Spinal cord (tissue), 10 donors: ENCODE results near the gene BCAR3. TPM values are rescaled to one million over a fixed set of nuclear protein-coding genes. Genes with fewer than 3 reads are reported as not detected.
"Not testable (repeated sequence)": the region's sequence is repeated elsewhere in the genome, so short reads cannot be mapped to it uniquely, and the experiment has no call there.

Experiments used
- DNase-seq, 6 donors: peaks; one replicate each; pipeline versions ENCODE4 v3.0.0 to v3.0.0-alpha.2; 2013 to 2015; ENCODE audit warnings: low spot score in 6 of 6, low read depth in 4 of 6
- H3K27ac ChIP-seq: one replicate; pipeline ENCODE4 v1.5.1; 2013; ENCODE audit warnings: low read depth, low read length, control low read depth
- H3K27me3 ChIP-seq: one replicate; pipeline ENCODE4 v1.6.1; 2013; ENCODE audit warnings: low read length; ENCODE audit not compliant: control insufficient read depth, insufficient read depth
- H3K36me3 ChIP-seq: one replicate; pipeline ENCODE4 v1.6.1; 2013; ENCODE audit warnings: low read length; ENCODE audit not compliant: control insufficient read depth, insufficient read depth
- H3K4me1 ChIP-seq: one replicate; pipeline ENCODE4 v1.6.1; 2013; ENCODE audit warnings: low read length; ENCODE audit not compliant: control insufficient read depth, insufficient read depth
- H3K4me3 ChIP-seq: one replicate; pipeline ENCODE4 v1.5.1; 2013; ENCODE audit warnings: low read depth, low read length, control low read depth
- H3K9me3 ChIP-seq: one replicate; pipeline ENCODE4 v1.6.1; 2013; ENCODE audit warnings: low read length; ENCODE audit not compliant: control insufficient read depth, insufficient read depth
- WGBS: methylation state at CpG from one replicate; pipeline ENCODE4 v1.1.5; 2013; ENCODE audit warnings: missing lambda C conversion rate; ENCODE audit not compliant: insufficient coverage; 5-methylcytosine and 5-hydroxymethylcytosine counted together
- polyA plus RNA-seq, 2 donors: library from polyadenylated mRNA; unstranded; fragments of 120-200 nt; gene quantifications; one replicate each; pipeline ENCODE4 v1.2.1, GENCODE V29; 2013; ENCODE audit not compliant: insufficient read length in 2 of 2
- total RNA-seq, 2 donors: library from RNA; depleted of rRNA in 1 of 2; stranded (reverse); fragments of 120-200 nt in 1 of 2; fragments of >200 nt in 1 of 2; gene quantifications; one replicate each; pipeline versions ENCODE4 v1.2.3 to v1.2.4, GENCODE V29; 2013 to 2014
- donor health status: healthy.

BCAR3 gene
- total and polyA plus RNA-seq, 4 donors, result 10.4 to 16.7 (median 14.3) TPM

- H3K36me3 ChIP-seq, H3K27ac ChIP-seq, H3K4me1 ChIP-seq, H3K4me3 ChIP-seq, H3K9me3 ChIP-seq, H3K27me3 ChIP-seq: not testable (repeated sequence)
- peak in 2 of 6 donors; percentile 58 to 59 for DNase-seq
- WGBS, result 40% methylated on average over 1 of the region's 4 CpGs
Observed at GRCh38 chr1:93553886-93554490, 127.6 kb downstream of the BCAR3 start.

- Histone ChIP-seq H3K4me3 (no peak overlapping the region), H3K36me3 (peaks cover 7% of the 10 kb centered on the region), H3K27me3 (no peaks in the 10 kb centered on the region), H3K9me3 (no peaks in the 10 kb centered on the region), H3K4me1 (peaks cover 9% of the 10 kb centered on the region), H3K27ac (peak overlapping the region; percentile 48)
- 31% methylated on average over 3 of the region's 9 CpGs for WGBS
- DNase-seq, result peak; percentile 35 to 78 (median 53)
Observed at GRCh38 chr1:93552741-93553455, 128.7 kb downstream of the BCAR3 start.

GRCh38 chr1:93549811-93550210 is 131.8 kb downstream of the BCAR3 start:
- H3K36me3 ChIP-seq, result peaks cover 7% of the 10 kb centered on the region
- H3K4me1 ChIP-seq, result peaks cover 9% of the 10 kb centered on the region
- no peaks in the 10 kb centered on the region for H3K27me3 ChIP-seq
- H3K27ac ChIP-seq, result no peak overlapping the region
- WGBS, result no CpG with 5 or more reads among the region's 4 CpGs
- no peak overlapping the region for H3K4me3 ChIP-seq
- no peaks in the 10 kb centered on the region for H3K9me3 ChIP-seq
- no peak for DNase-seq

GRCh38 chr1:93549131-93549530 is 132.5 kb downstream of the BCAR3 start:
- Histone ChIP-seq H3K27ac (no peak overlapping the region), H3K4me3 (no peak overlapping the region), H3K4me1 (peaks cover 9% of the 10 kb centered on the region), H3K36me3 (peaks cover 7% of the 10 kb centered on the region), H3K27me3 (no peaks in the 10 kb centered on the region), H3K9me3 (no peaks in the 10 kb centered on the region)
- DNase-seq, result no peak
- WGBS, result 83% methylated on average over 1 of the region's 1 CpG

GRCh38 chr1:93546162-93546863 is 135.3 kb downstream of the BCAR3 start:
- H3K36me3 ChIP-seq, result peaks cover 9% of the 10 kb centered on the region
- no peaks in the 10 kb centered on the region for H3K9me3 ChIP-seq

GRCh38 chr1:93542398-93542797 is 139.2 kb downstream of the BCAR3 start:
- Histone ChIP-seq H3K9me3 (no peaks in the 10 kb centered on the region), H3K4me3 (no peak overlapping the region), H3K4me1 (no peaks in the 10 kb centered on the region), H3K36me3 (peaks cover 3% of the 10 kb centered on the region), H3K27me3 (no peaks in the 10 kb centered on the region), H3K27ac (no peak overlapping the region)
- DNase-seq, result no peak
- no CpG with 5 or more reads among the region's 1 CpG for WGBS

More at GRCh38 chr1:93546162-93546863, 135.3 kb downstream of the BCAR3 start:
- Histone ChIP-seq H3K4me1 (no peaks in the 10 kb centered on the region), H3K4me3 (no peak overlapping the region), H3K27me3 (no peaks in the 10 kb centered on the region), H3K27ac (no peak overlapping the region)
- 94% methylated on average over 1 of the region's 3 CpGs for WGBS
- no peak for DNase-seq

- H3K27ac ChIP-seq, result no peak overlapping the region
- H3K4me3 ChIP-seq, result no peak overlapping the region
- H3K36me3 ChIP-seq, result peaks cover 3% of the 10 kb centered on the region
- no peaks in the 10 kb centered on the region for H3K27me3 ChIP-seq
- no CpG with 5 or more reads among the region's 4 CpGs for WGBS
- H3K4me1 ChIP-seq, result no peaks in the 10 kb centered on the region
- DNase-seq, result no peak
- H3K9me3 ChIP-seq, result no peaks in the 10 kb centered on the region
Observed at GRCh38 chr1:93541045-93541444, 140.6 kb downstream of the BCAR3 start.

- H3K9me3 ChIP-seq, result no peaks in the 10 kb centered on the region
- H3K27ac ChIP-seq, result no peak overlapping the region
- H3K36me3 ChIP-seq, result peaks cover 2% of the 10 kb centered on the region
- H3K4me1 ChIP-seq, result no peaks in the 10 kb centered on the region
- H3K4me3 ChIP-seq, result no peak overlapping the region
- WGBS, result no CpG with 5 or more reads among the region's 2 CpGs
- no peak for DNase-seq
- no peaks in the 10 kb centered on the region for H3K27me3 ChIP-seq
Observed at GRCh38 chr1:93537924-93538323, 143.7 kb downstream of the BCAR3 start.

GRCh38 chr1:93537396-93537795 is 144.2 kb downstream of the BCAR3 start:
- no peak for DNase-seq
- H3K27me3 ChIP-seq, result no peaks in the 10 kb centered on the region
- H3K4me3 ChIP-seq, result no peak overlapping the region
- no peaks in the 10 kb centered on the region for H3K4me1 ChIP-seq
- H3K27ac ChIP-seq, result no peak overlapping the region
- no peaks in the 10 kb centered on the region for H3K9me3 ChIP-seq
- H3K36me3 ChIP-seq, result no peaks in the 10 kb centered on the region

- DNase-seq, result no peak
- Histone ChIP-seq H3K27ac (no peak overlapping the region), H3K4me3 (no peak overlapping the region), H3K4me1 (no peaks in the 10 kb centered on the region), H3K27me3 (no peaks in the 10 kb centered on the region), H3K36me3 (no peaks in the 10 kb centered on the region), H3K9me3 (no peaks in the 10 kb centered on the region)
Observed at GRCh38 chr1:93533677-93534076, 148.0 kb downstream of the BCAR3 start.
